ENCODE results near the gene PNMA6E.

Gene PNMA6E

GRCh38 chrX:153347530-153347929 lies 53.6 kb downstream of the PNMA6E start:
- no peak for DNase-seq

Measured in NCI-H1105 (cell line).